HepG2 (cell line): ENCODE results near the gene C1orf141.

Experiments
- CBFB ChIP-seq: sonication (generic); formaldehyde crosslinking; IDR thresholded peaks from 2 replicates; pipeline ENCODE4 v1.4.0; 2020; ENCODE audit warnings: missing genetic modification reagents
- KIAA2018 ChIP-seq: sonication (generic); formaldehyde crosslinking; IDR thresholded peaks from 2 replicates; pipeline ENCODE4 v1.5.0; 2020; ENCODE audit warnings: mild to moderate bottlenecking, missing genetic modification reagents, borderline replicate concordance
- MAX ChIP-seq: IDR thresholded peaks from 2 replicates; pipeline ENCODE4 v1.6.1; 2012; ENCODE audit warnings: inconsistent platforms
- POLR2A ChIP-seq, 2 experiments: IDR thresholded peaks; 2 replicates each; pipeline ENCODE4 v1.6.1; 2011; ENCODE audit warnings: low read depth in 2 of 2, low read length in 2 of 2, mild to moderate bottlenecking in 1 of 2, moderate library complexity in 1 of 2; ENCODE audit not compliant: insufficient read depth in 1 of 2
- TP53 ChIP-seq: sonication (generic); formaldehyde crosslinking; conservative IDR thresholded peaks from 2 replicates; pipeline ENCODE4 v1.4.0; 2020; ENCODE audit warnings: missing genetic modification reagents
- ZNF274 ChIP-seq: sonication (generic); formaldehyde crosslinking; IDR thresholded peaks from 2 replicates; pipeline ENCODE4 v1.5.1; 2020; ENCODE audit warnings: mild to moderate bottlenecking, missing genetic modification reagents
- ZNF674 ChIP-seq: sonication (generic); formaldehyde crosslinking; IDR thresholded peaks from 2 replicates; pipeline ENCODE4 v1.5.0; 2020; ENCODE audit warnings: low read depth, mild to moderate bottlenecking, missing genetic modification reagents

- TF ChIP-seq TP53 (CRISPR knock-in tag): no peak
- TF ChIP-seq MAX: no peak
- TF ChIP-seq KIAA2018: no peak
- TF ChIP-seq CBFB: no peak
- TF ChIP-seq ZNF274: no peak
- TF ChIP-seq POLR2A (IDR thresholded peaks at IDR 0.05; ENCODE audit: insufficient read depth in 1 of 2, low read depth in 2 of 2, low read length in 2 of 2): no peak
- no peak for TF ChIP-seq ZNF674 (CRISPR knock-in tag)
Observed at GRCh38 chr1:67077593-67077992, 57.2 kb downstream of the C1orf141 start.
